IgD-negative memory B cell (primary cell): ENCODE measurements around the gene ZNF680. TPM values are rescaled to one million over a fixed set of nuclear protein-coding genes. Genes with fewer than 3 reads are reported as not detected.
"Not testable (repeated sequence)": the region's sequence is repeated elsewhere in the genome, so short reads cannot be mapped to it uniquely, and the experiment has no call there.

Experiments used
- H3K27ac Mint-ChIP-seq, 3 donors: one replicate each; pipeline ENCODE4 v1.8.0; 2020 to 2022; ENCODE audit warnings: mild to moderate bottlenecking in 3 of 3, mixed read lengths in 3 of 3, moderate library complexity in 1 of 3
- H3K27me3 Mint-ChIP-seq: one replicate; pipeline ENCODE4 v1.8.0; 2021; ENCODE audit warnings: mixed read lengths
- H3K36me3 Mint-ChIP-seq: one replicate; pipeline ENCODE4 v1.8.0; 2020; ENCODE audit warnings: mild to moderate bottlenecking, mixed read lengths
- H3K4me1 Mint-ChIP-seq, 3 donors: one replicate each; pipeline ENCODE4 v1.8.0; 2020 to 2022; ENCODE audit warnings: mixed read lengths in 3 of 3, mild to moderate bottlenecking in 1 of 3
- H3K4me3 Mint-ChIP-seq, 4 donors: one replicate each; pipeline ENCODE4 v1.8.0; 2020 to 2022; ENCODE audit warnings: mild to moderate bottlenecking in 4 of 4, mixed read lengths in 4 of 4, moderate library complexity in 3 of 4
- H3K9me3 Mint-ChIP-seq, 3 donors: one replicate each; pipeline ENCODE4 v1.8.0; 2020 to 2021; ENCODE audit warnings: mixed read lengths in 3 of 3, mild to moderate bottlenecking in 1 of 3
- polyA plus RNA-seq: library from polyadenylated mRNA; unstranded; fragments of 300-500 nt; fragmentation: Illumina TruSeq; gene quantifications from one replicate; pipeline ENCODE4 v1.2.3, GENCODE V29; 2021

ZNF680 gene
- polyA plus RNA-seq, 1 donor from 2014 or later: 10.4 TPM

- not testable (repeated sequence) for H3K4me1 Mint-ChIP-seq, H3K9me3 Mint-ChIP-seq, H3K36me3 Mint-ChIP-seq, H3K27ac Mint-ChIP-seq
- H3K4me3 Mint-ChIP-seq: peak overlapping the region; percentile 83 to 96 (median 95)
- peaks cover 10% of the 10 kb centered on the region for H3K27me3 Mint-ChIP-seq
Measured at GRCh38 chr7:64569372-64570283, 6.8 kb upstream of the ZNF680 start.

- H3K9me3 Mint-ChIP-seq: peaks cover 2 to 4% (median 3%) of the 10 kb centered on the region in 3 donors
- H3K27ac Mint-ChIP-seq: peak overlapping the region; percentile 92 to 99 (median 97)
- H3K36me3 Mint-ChIP-seq: peaks cover 16% of the 10 kb centered on the region
- H3K4me3 Mint-ChIP-seq: peak overlapping the region; percentile 98 to 100 (median 99)
- H3K27me3 Mint-ChIP-seq: no peaks in the 10 kb centered on the region
- H3K4me1 Mint-ChIP-seq: peaks cover 21 to 31% (median 23%) of the 10 kb centered on the region in 3 donors
Measured at GRCh38 chr7:64562256-64562625, 630 bp downstream of the ZNF680 start.

DNA sequence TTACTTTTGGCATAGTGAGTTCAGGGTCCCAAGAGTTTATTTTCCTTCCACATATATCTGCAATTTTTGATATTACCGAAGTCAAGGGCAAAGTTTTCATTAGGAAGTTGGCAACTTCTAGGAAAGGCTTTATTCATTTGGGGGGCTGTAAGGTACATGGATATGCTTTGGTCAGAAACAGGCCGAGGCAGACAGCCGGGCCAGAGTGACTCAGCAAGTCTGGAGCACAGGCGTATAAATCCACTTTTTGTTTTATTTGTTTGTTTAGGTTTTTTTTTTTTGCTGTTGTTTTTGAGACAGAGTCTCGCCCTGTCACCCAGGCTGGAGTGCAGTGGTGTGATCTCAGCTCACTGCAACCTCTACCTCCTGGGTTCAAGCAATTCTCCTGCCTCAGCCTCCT, 3.7 kb downstream of the ZNF680 start:
- H3K9me3 Mint-ChIP-seq: peaks cover 7 to 16% (median 15%) of the 10 kb centered on the region in 3 donors
- no peaks in the 10 kb centered on the region for H3K27me3 Mint-ChIP-seq
- peaks cover 27% of the 10 kb centered on the region for H3K36me3 Mint-ChIP-seq
- peak overlapping the region in 2 of 4 donors; percentile 8 to 58 for H3K4me3 Mint-ChIP-seq
- peak overlapping the region in 1 of 3 donors; percentile 85 for H3K27ac Mint-ChIP-seq
- H3K4me1 Mint-ChIP-seq: peaks cover 24 to 31% (median 29%) of the 10 kb centered on the region in 3 donors

- H3K4me1 Mint-ChIP-seq: peaks cover 24 to 31% (median 25%) of the 10 kb centered on the region in 3 donors
- H3K9me3 Mint-ChIP-seq: peaks cover 7 to 16% (median 15%) of the 10 kb centered on the region in 3 donors
- peak overlapping the region in 1 of 3 donors; percentile 85 for H3K27ac Mint-ChIP-seq
- peaks cover 27% of the 10 kb centered on the region for H3K36me3 Mint-ChIP-seq
- H3K27me3 Mint-ChIP-seq: no peaks in the 10 kb centered on the region
- H3K4me3 Mint-ChIP-seq: peak overlapping the region in 1 of 4 donors; percentile 58
Measured at GRCh38 chr7:64558781-64559180, 4.1 kb downstream of the ZNF680 start.

- H3K36me3 Mint-ChIP-seq: peaks cover 27% of the 10 kb centered on the region
- peak overlapping the region in 1 of 3 donors; percentile 85 for H3K27ac Mint-ChIP-seq
- H3K4me3 Mint-ChIP-seq: peak overlapping the region in 1 of 4 donors; percentile 49
- peaks cover 23 to 31% (median 24%) of the 10 kb centered on the region in 3 donors for H3K4me1 Mint-ChIP-seq
- no peaks in the 10 kb centered on the region for H3K27me3 Mint-ChIP-seq
- H3K9me3 Mint-ChIP-seq: peaks cover 7 to 16% (median 15%) of the 10 kb centered on the region in 3 donors
Measured at GRCh38 chr7:64558323-64558705, 4.6 kb downstream of the ZNF680 start.

GRCh38 chr7:64557601-64558322, 5.1 kb downstream of the ZNF680 start:
- peaks cover 7 to 16% (median 15%) of the 10 kb centered on the region in 3 donors for H3K9me3 Mint-ChIP-seq
- no peaks in the 10 kb centered on the region for H3K27me3 Mint-ChIP-seq
- H3K36me3 Mint-ChIP-seq: peaks cover 27% of the 10 kb centered on the region
- peaks cover 21 to 26% (median 21%) of the 10 kb centered on the region in 3 donors for H3K4me1 Mint-ChIP-seq
- no peak overlapping the region for H3K27ac Mint-ChIP-seq
- H3K4me3 Mint-ChIP-seq: peak overlapping the region in 2 of 4 donors; percentile 49 to 81

DNA sequence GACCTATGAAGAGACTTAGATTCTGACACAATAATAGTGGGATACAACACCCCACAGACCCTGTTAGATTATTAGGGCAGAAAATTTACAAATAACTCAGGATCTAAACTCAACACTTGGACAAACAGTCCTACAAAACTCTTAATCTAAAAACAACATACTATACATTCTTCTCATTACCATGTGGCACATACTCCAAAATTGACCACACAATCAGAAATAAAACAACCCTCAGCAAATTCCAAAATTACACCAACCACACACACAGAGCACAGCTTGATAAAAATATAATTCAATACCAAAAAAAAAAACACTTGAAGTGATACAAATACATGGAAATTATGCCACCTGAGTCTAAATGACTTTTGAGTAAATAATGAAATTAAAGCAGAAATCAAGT, 7.8 kb downstream of the ZNF680 start:
- Mint-ChIP-seq H3K4me1 (peaks cover 13 to 17% (median 16%) of the 10 kb centered on the region in 3 donors), H3K27ac (no peak overlapping the region), H3K27me3 (no peaks in the 10 kb centered on the region), H3K4me3 (no peak overlapping the region), H3K9me3 (peaks cover 7 to 20% (median 12%) of the 10 kb centered on the region in 3 donors), H3K36me3 (peaks cover 32% of the 10 kb centered on the region)

- not testable (repeated sequence) for H3K4me3 Mint-ChIP-seq, H3K27ac Mint-ChIP-seq, H3K27me3 Mint-ChIP-seq
- Mint-ChIP-seq H3K36me3 (peaks cover 34% of the 10 kb centered on the region), H3K9me3 (peaks cover 7 to 20% (median 12%) of the 10 kb centered on the region in 3 donors), H3K4me1 (peaks cover 13 to 16% (median 16%) of the 10 kb centered on the region in 3 donors)
Measured at GRCh38 chr7:64554188-64554587, 8.7 kb downstream of the ZNF680 start.

- peaks cover 0 to 7% (median 5%) of the 10 kb centered on the region in 3 donors for H3K4me1 Mint-ChIP-seq
- H3K27me3 Mint-ChIP-seq: no peaks in the 10 kb centered on the region
- peaks cover 10 to 22% (median 16%) of the 10 kb centered on the region in 3 donors for H3K9me3 Mint-ChIP-seq
Measured at GRCh38 chr7:64551375-64552142, 11.3 kb downstream of the ZNF680 start.

GRCh38 chr7:64544010-64544409, 18.9 kb downstream of the ZNF680 start:
- Mint-ChIP-seq H3K36me3 (peaks cover 31% of the 10 kb centered on the region), H3K4me3 (peak overlapping the region in 1 of 4 donors; percentile 60), H3K27ac (peak overlapping the region in 1 of 3 donors; percentile 47), H3K9me3 (peaks cover 6 to 30% (median 8%) of the 10 kb centered on the region in 3 donors), H3K27me3 (no peaks in the 10 kb centered on the region), H3K4me1 (peaks cover 6 to 14% (median 9%) of the 10 kb centered on the region in 3 donors)

More at GRCh38 chr7:64551375-64552142, 11.3 kb downstream of the ZNF680 start:
- peaks cover 28% of the 10 kb centered on the region for H3K36me3 Mint-ChIP-seq
- peak overlapping the region in 1 of 4 donors; percentile 12 for H3K4me3 Mint-ChIP-seq
- no peak overlapping the region for H3K27ac Mint-ChIP-seq

- Mint-ChIP-seq H3K36me3 (peaks cover 32% of the 10 kb centered on the region), H3K4me1 (peaks cover 3 to 14% (median 9%) of the 10 kb centered on the region in 3 donors), H3K9me3 (peaks cover 4 to 24% (median 10%) of the 10 kb centered on the region in 3 donors), H3K27me3 (no peaks in the 10 kb centered on the region), H3K27ac (peak overlapping the region in 1 of 3 donors; percentile 20), H3K4me3 (peak overlapping the region in 1 of 4 donors; percentile 66)
Measured at GRCh38 chr7:64541438-64542359, 21.2 kb downstream of the ZNF680 start.

GRCh38 chr7:64533756-64534155, 29.1 kb downstream of the ZNF680 start:
- peak overlapping the region in 1 of 4 donors; percentile 44 for H3K4me3 Mint-ChIP-seq
- H3K9me3 Mint-ChIP-seq: peaks cover 18 to 54% (median 47%) of the 10 kb centered on the region in 3 donors
- peaks cover 1 to 4% (median 2%) of the 10 kb centered on the region in 3 donors for H3K4me1 Mint-ChIP-seq
- H3K27ac Mint-ChIP-seq: no peak overlapping the region
- H3K27me3 Mint-ChIP-seq: no peaks in the 10 kb centered on the region
- peaks cover 72% of the 10 kb centered on the region for H3K36me3 Mint-ChIP-seq

DNA sequence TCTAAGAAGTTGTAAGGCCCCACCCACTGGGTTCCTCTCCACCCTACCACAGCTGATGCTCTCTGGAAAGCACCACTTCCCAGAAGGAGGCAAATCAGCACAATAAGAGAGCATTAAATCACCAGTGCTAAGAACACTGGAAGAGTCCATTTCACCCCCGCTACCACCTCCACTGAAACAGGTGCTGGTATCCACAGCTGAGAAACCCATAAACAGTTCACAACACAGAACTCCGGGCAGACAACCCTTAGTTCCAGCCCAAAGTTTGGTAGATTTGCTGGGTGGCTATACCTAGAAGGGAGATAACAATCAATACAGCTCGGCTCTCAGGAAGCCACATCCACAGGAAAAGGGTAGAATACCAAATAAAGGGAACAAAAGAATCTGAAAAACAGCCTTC, 34.1 kb downstream of the ZNF680 start:
- peaks cover 15 to 55% (median 31%) of the 10 kb centered on the region in 3 donors for H3K9me3 Mint-ChIP-seq
- H3K27ac Mint-ChIP-seq: peak overlapping the region in 1 of 3 donors; percentile 85
- H3K4me1 Mint-ChIP-seq: peaks cover 1 to 4% (median 2%) of the 10 kb centered on the region in 3 donors
- peaks cover 52% of the 10 kb centered on the region for H3K36me3 Mint-ChIP-seq
- H3K4me3 Mint-ChIP-seq: no peak overlapping the region
- H3K27me3 Mint-ChIP-seq: no peaks in the 10 kb centered on the region
